ENCODE data around the gene FBXO5.

FBXO5 gene

GRCh38 chr6:152976749-152977148 lies 6.1 kb downstream of the FBXO5 start:
- no peaks in the 10 kb centered on the region for H3K9me3 ChIP-seq (ENCODE audit: control insufficient read depth, insufficient read depth, low read length)
- H3K79me2 ChIP-seq (ENCODE audit: control insufficient read depth, low read length) = peaks cover 94% of the 10 kb centered on the region
- H3K27me3 ChIP-seq (ENCODE audit: control insufficient read depth, low read length) = no peaks in the 10 kb centered on the region
- H3K9me2 ChIP-seq (replicated peaks; ENCODE audit: control insufficient read depth, low read length) = no peaks in the 10 kb centered on the region
- H3K4me3 ChIP-seq (ENCODE audit: low read length) = no peak overlapping the region
- peaks cover 56% of the 10 kb centered on the region for H4K20me1 ChIP-seq (ENCODE audit: control insufficient read depth, insufficient read depth, low read depth, low read length)
- H3K4me1 ChIP-seq (ENCODE audit: control insufficient read depth, low read length) = peaks cover 46% of the 10 kb centered on the region
- H3F3A ChIP-seq (ENCODE audit: control insufficient read depth, insufficient read depth) = peaks cover 40% of the 10 kb centered on the region
- H3K4me2 ChIP-seq (ENCODE audit: low read length) = peak overlapping the region; percentile 19; the same call in 1 of the 2 replicates
- H3K36me3 ChIP-seq (ENCODE audit: control insufficient read depth, low read length) = peaks cover 98% of the 10 kb centered on the region
- no peak for TF ChIP-seq CTCF (IDR thresholded peaks at IDR 0.05; ENCODE audit: low read depth, low read length, poor library complexity, severe bottlenecking)
- no peak for TF ChIP-seq EZH2phosphoT487 (IDR thresholded peaks at IDR 0.05; ENCODE audit: borderline replicate concordance, low read length)
- H3K27ac ChIP-seq (ENCODE audit: low read depth, low read length) = no peak overlapping the region

GRCh38 chr6:152975204-152975915 lies 7.5 kb downstream of the FBXO5 start:
- no peak for TF ChIP-seq CTCF (IDR thresholded peaks at IDR 0.05; ENCODE audit: low read depth, low read length, poor library complexity, severe bottlenecking)
- TF ChIP-seq EZH2phosphoT487 (IDR thresholded peaks at IDR 0.05; ENCODE audit: borderline replicate concordance, low read length) = no peak
- Histone ChIP-seq H3K4me1 (ENCODE audit: control insufficient read depth, low read length) (peaks cover 39% of the 10 kb centered on the region), H3K36me3 (ENCODE audit: control insufficient read depth, low read length) (peaks cover 99% of the 10 kb centered on the region), H3K79me2 (ENCODE audit: control insufficient read depth, low read length) (peaks cover 80% of the 10 kb centered on the region), H4K20me1 (ENCODE audit: control insufficient read depth, insufficient read depth, low read depth, low read length) (peaks cover 46% of the 10 kb centered on the region), H3K4me2 (ENCODE audit: low read length) (0 out of 2 replicates have a peak overlapping the region, but pooled peaks have one; percentile 6), H3K4me3 (ENCODE audit: low read length) (no peak overlapping the region), H3F3A (ENCODE audit: control insufficient read depth, insufficient read depth) (peaks cover 54% of the 10 kb centered on the region), H3K27me3 (ENCODE audit: control insufficient read depth, low read length) (no peaks in the 10 kb centered on the region), H3K9me2 (replicated peaks; ENCODE audit: control insufficient read depth, low read length) (no peaks in the 10 kb centered on the region), H3K27ac (ENCODE audit: low read depth, low read length) (no peak overlapping the region), H3K9me3 (ENCODE audit: control insufficient read depth, insufficient read depth, low read length) (no peaks in the 10 kb centered on the region)

- H3K4me2 ChIP-seq (ENCODE audit: low read length) = 0 out of 2 replicates have a peak overlapping the region, but pooled peaks have one; percentile 7
- H3K79me2 ChIP-seq (ENCODE audit: control insufficient read depth, low read length) = peaks cover 66% of the 10 kb centered on the region
- H3K4me1 ChIP-seq (ENCODE audit: control insufficient read depth, low read length) = peaks cover 24% of the 10 kb centered on the region
- no peaks in the 10 kb centered on the region for H3K27me3 ChIP-seq (ENCODE audit: control insufficient read depth, low read length)
- H3K9me2 ChIP-seq (replicated peaks; ENCODE audit: control insufficient read depth, low read length) = no peaks in the 10 kb centered on the region
- H3F3A ChIP-seq (ENCODE audit: control insufficient read depth, insufficient read depth) = peaks cover 67% of the 10 kb centered on the region
- H3K9me3 ChIP-seq (ENCODE audit: control insufficient read depth, insufficient read depth, low read length) = no peaks in the 10 kb centered on the region
- TF ChIP-seq CTCF (IDR thresholded peaks at IDR 0.05; ENCODE audit: low read depth, low read length, poor library complexity, severe bottlenecking) (no peak), EZH2phosphoT487 (IDR thresholded peaks at IDR 0.05; ENCODE audit: borderline replicate concordance, low read length) (no peak)
- no peak overlapping the region for H3K4me3 ChIP-seq (ENCODE audit: low read length)
- peaks cover 96% of the 10 kb centered on the region for H3K36me3 ChIP-seq (ENCODE audit: control insufficient read depth, low read length)
- H3K27ac ChIP-seq (ENCODE audit: low read depth, low read length) = no peak overlapping the region
- H4K20me1 ChIP-seq (ENCODE audit: control insufficient read depth, insufficient read depth, low read depth, low read length) = peaks cover 33% of the 10 kb centered on the region
These were observed 8.9 kb downstream of the FBXO5 start for GRCh38 chr6:152973916-152974315.
